MM.1S (cell line): ENCODE data around the gene ERG.

ENCODE experiments used
- DNase-seq: peaks from one replicate; pipeline ENCODE4 v3.0.0-alpha.2; 2015
- H2AFZ ChIP-seq: fragments of 300-600 bp; sonication (generic); 2 replicates; pipeline ENCODE4 v1.6.0; 2016; ENCODE audit warnings: antibody characterized with exemption, low read length
- H3F3A ChIP-seq: fragments of 300-600 bp; sonication (generic); 2 replicates; pipeline ENCODE4 v1.6.1; 2016; ENCODE audit warnings: mild to moderate bottlenecking, antibody characterized with exemption, low read length, moderate library complexity, mixed read lengths; ENCODE audit not compliant: insufficient read depth
- H3K27ac ChIP-seq: fragments of 300-600 bp; sonication (generic); 2 replicates; pipeline ENCODE4 v1.5.1; 2016; ENCODE audit warnings: mild to moderate bottlenecking, low read length
- H3K27me3 ChIP-seq: fragments of 300-600 bp; sonication (generic); replicated peaks from 2 replicates; pipeline ENCODE4 v1.6.0; 2016; ENCODE audit warnings: low read length; ENCODE audit not compliant: insufficient read depth
- H3K36me3 ChIP-seq: fragments of 300-600 bp; sonication (generic); replicated peaks from 2 replicates; pipeline ENCODE4 v1.6.1; 2016; ENCODE audit warnings: mild to moderate bottlenecking, low read length, mixed read lengths; ENCODE audit not compliant: insufficient read depth
- H3K4me1 ChIP-seq: fragments of 300-600 bp; sonication (generic); 2 replicates; pipeline ENCODE4 v1.6.1; 2016; ENCODE audit warnings: low read length, mixed read lengths
- H3K4me2 ChIP-seq: fragments of 300-600 bp; sonication (generic); 2 replicates; pipeline ENCODE4 v1.6.0; 2016; ENCODE audit warnings: low read depth, low read length
- H3K4me3 ChIP-seq: fragments of 300-600 bp; sonication (generic); 2 replicates; pipeline ENCODE4 v1.5.1; 2016; ENCODE audit warnings: low read length, mixed read lengths
- H3K79me2 ChIP-seq: fragments of 300-600 bp; sonication (generic); 2 replicates; pipeline ENCODE4 v1.6.1; 2016; ENCODE audit warnings: mixed run types, low read length, mixed read lengths
- H3K9ac ChIP-seq: fragments of 300-600 bp; sonication (generic); 2 replicates; pipeline ENCODE4 v1.6.1; 2016; ENCODE audit warnings: low read length, mixed read lengths
- H3K9me2 ChIP-seq: fragments of 300-600 bp; sonication (generic); replicated peaks from 2 replicates; pipeline ENCODE4 v1.6.1; 2016; ENCODE audit warnings: mild to moderate bottlenecking, low read length, mixed read lengths; ENCODE audit not compliant: insufficient read depth
- H3K9me3 ChIP-seq: fragments of 300-600 bp; sonication (generic); replicated peaks from 2 replicates; pipeline ENCODE4 v1.6.1; 2016; ENCODE audit warnings: mild to moderate bottlenecking, low read length, mixed read lengths; ENCODE audit not compliant: insufficient read depth
- H4K20me1 ChIP-seq: fragments of 300-600 bp; sonication (generic); 2 replicates; pipeline ENCODE4 v1.6.1; 2016; ENCODE audit warnings: mild to moderate bottlenecking, low read length, moderate library complexity, mixed read lengths; ENCODE audit not compliant: insufficient read depth
- CTCF ChIP-seq: fragments of 300-600 bp; sonication (generic); IDR thresholded peaks from 2 replicates; pipeline ENCODE4 v1.5.1; 2016; ENCODE audit warnings: antibody characterized with exemption, low read length, mixed read lengths
- EZH2 ChIP-seq: fragments of 300-600 bp; sonication (generic); optimal IDR thresholded peaks from 2 replicates; pipeline ENCODE3; 2017; ENCODE audit warnings: low read depth, mild to moderate bottlenecking, antibody characterized with exemption, low read length, mixed read lengths
- EZH2phosphoT487 ChIP-seq: fragments of 300-600 bp; sonication (generic); IDR thresholded peaks from 2 replicates; pipeline ENCODE4 v1.6.1; 2018; ENCODE audit warnings: antibody characterized with exemption, low read length

Gene ERG

DNA sequence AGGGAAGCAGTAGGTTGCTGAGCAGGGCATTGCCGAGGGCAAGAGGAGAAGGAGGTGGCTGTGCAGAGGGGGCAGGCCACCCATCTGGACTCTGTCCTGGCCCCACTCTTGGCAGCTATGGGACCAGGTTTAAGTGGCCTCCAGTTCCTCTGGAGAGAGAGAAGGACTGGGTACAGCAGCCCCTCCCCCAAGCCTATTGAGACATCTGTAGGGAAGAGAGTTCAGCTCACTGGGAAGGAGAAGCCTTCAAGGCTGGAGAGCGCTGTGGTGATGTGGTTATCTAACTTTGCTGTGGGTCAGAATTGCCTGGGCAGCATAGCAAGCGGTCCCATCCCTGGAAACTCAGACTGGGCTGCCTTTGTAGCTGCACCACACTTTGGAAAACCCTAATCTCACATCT, 147.6 kb downstream of the ERG start:
- Histone ChIP-seq H3K4me2 (no peak overlapping the region), H3K9me2 (no peaks in the 10 kb centered on the region), H3K4me1 (0 out of 2 replicates have a peak, but pooled peaks cover 2% of the 10 kb centered on the region), H3K9ac (no peak overlapping the region), H3K27ac (no peak overlapping the region), H3K79me2 (no peaks in the 10 kb centered on the region), H3K27me3 (no peaks in the 10 kb centered on the region), H3F3A (no peaks in the 10 kb centered on the region), H3K4me3 (no peak overlapping the region), H3K9me3 (no peaks in the 10 kb centered on the region), H2AFZ (no peak overlapping the region), H3K36me3 (no peaks in the 10 kb centered on the region), H4K20me1 (no peaks in the 10 kb centered on the region)
- DNase-seq = no peak
- TF ChIP-seq CTCF = no peak
- TF ChIP-seq EZH2 = no peak
- TF ChIP-seq EZH2phosphoT487 = no peak

DNA sequence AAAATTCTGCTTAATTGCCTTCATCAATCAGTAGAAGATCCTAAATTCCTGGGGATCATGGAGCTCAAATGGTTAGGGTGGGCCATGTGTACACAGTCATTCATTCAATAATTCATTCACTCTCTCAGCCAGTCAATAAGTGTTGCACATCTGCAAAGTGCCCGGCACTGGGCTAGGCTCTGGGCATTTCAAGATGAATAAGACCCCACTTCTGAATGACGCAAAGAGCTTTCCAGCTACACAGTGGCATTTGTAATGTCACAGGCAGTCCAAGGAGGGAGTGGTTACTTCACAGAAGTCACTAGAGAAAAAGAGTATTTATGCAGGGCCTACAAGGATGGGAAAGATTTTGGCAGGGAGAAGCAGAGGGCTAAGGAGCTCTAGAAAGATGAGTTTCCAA, 148.3 kb downstream of the ERG start:
- no peak for TF ChIP-seq EZH2
- no peak for TF ChIP-seq CTCF
- TF ChIP-seq EZH2phosphoT487 = no peak
- Histone ChIP-seq H3K79me2 (no peaks in the 10 kb centered on the region), H3K9ac (no peak overlapping the region), H3K9me3 (no peaks in the 10 kb centered on the region), H3K36me3 (no peaks in the 10 kb centered on the region), H3F3A (no peaks in the 10 kb centered on the region), H2AFZ (no peak overlapping the region), H4K20me1 (no peaks in the 10 kb centered on the region), H3K4me1 (0 out of 2 replicates have a peak, but pooled peaks cover 2% of the 10 kb centered on the region), H3K27ac (no peak overlapping the region), H3K4me2 (no peak overlapping the region), H3K4me3 (no peak overlapping the region), H3K9me2 (no peaks in the 10 kb centered on the region), H3K27me3 (no peaks in the 10 kb centered on the region)
- DNase-seq = no peak

DNA sequence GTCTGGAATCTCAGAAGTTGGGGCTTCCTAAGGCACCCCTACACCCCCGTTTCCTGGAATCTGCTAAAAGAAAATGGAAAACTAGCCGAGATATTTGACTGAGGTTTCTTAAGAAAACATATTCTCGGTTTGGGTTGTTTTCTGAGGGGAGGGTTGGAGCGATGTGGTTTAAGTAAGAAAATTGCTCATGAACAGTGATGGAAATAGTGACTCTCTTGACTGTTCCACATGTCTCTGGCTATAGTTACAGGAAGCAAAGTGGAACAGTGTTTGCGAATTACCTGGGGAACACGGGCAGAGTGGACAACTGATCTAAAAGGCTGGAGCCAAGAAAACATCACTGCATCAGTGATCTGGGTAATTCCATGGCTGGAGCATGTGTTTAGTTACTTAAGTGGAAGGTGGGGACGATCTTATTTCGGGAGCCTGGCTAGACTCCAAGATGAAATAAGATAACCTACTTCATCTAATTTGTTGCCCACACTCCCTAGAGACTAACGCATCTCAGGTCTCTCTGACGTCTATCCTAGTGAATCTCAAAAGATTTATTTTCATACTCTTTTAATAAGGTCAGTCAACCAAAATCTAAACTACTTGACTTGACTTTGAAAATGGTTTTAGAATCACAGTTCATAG, 149.0 kb downstream of the ERG start:
- Histone ChIP-seq H2AFZ (no peak overlapping the region), H3K9me2 (no peaks in the 10 kb centered on the region), H3K9me3 (no peaks in the 10 kb centered on the region), H4K20me1 (no peaks in the 10 kb centered on the region), H3K36me3 (no peaks in the 10 kb centered on the region), H3K4me1 (0 out of 2 replicates have a peak, but pooled peaks cover 2% of the 10 kb centered on the region), H3F3A (no peaks in the 10 kb centered on the region), H3K79me2 (no peaks in the 10 kb centered on the region), H3K27ac (no peak overlapping the region), H3K27me3 (no peaks in the 10 kb centered on the region), H3K4me3 (no peak overlapping the region), H3K4me2 (no peak overlapping the region), H3K9ac (no peak overlapping the region)
- TF ChIP-seq EZH2 (no peak), CTCF (no peak), EZH2phosphoT487 (no peak)
- DNase-seq = no peak
